HG03196 (cell line): Measurements from ENCODE around the gene TCF20.

Source experiments
- ATAC-seq: cut with Tn5 transposase; IDR thresholded peaks from one replicate; pipeline ENCODE4 v1.9.1; 2021; ENCODE audit not compliant: unreplicated experiment

TCF20 gene

GRCh38 chr22:42282252-42282942 is 11.9 kb upstream of the TCF20 start:
- ATAC-seq, result no peak

GRCh38 chr22:42281706-42282251 is 11.3 kb upstream of the TCF20 start:
- ATAC-seq, result no peak

GRCh38 chr22:42281284-42281683 is 10.8 kb upstream of the TCF20 start:
- ATAC-seq, result no peak

- no peak for ATAC-seq
Observed at GRCh38 chr22:42280836-42281235, 10.4 kb upstream of the TCF20 start.

- no peak for ATAC-seq
Observed at GRCh38 chr22:42280140-42280539, 9.7 kb upstream of the TCF20 start.

GRCh38 chr22:42279425-42280020 is 9.1 kb upstream of the TCF20 start:
- no peak for ATAC-seq

GRCh38 chr22:42277988-42278776 is 7.7 kb upstream of the TCF20 start:
- no peak for ATAC-seq

GRCh38 chr22:42277232-42277753 is 6.8 kb upstream of the TCF20 start:
- no peak for ATAC-seq

- no peak for ATAC-seq
Observed at GRCh38 chr22:42275970-42276369, 5.5 kb upstream of the TCF20 start.

- no peak for ATAC-seq
Observed at GRCh38 chr22:42275176-42275575, 4.7 kb upstream of the TCF20 start.

GRCh38 chr22:42273855-42274451 is 3.5 kb upstream of the TCF20 start:
- no peak for ATAC-seq

GRCh38 chr22:42272431-42272999 is 2.1 kb upstream of the TCF20 start:
- no peak for ATAC-seq

- no peak for ATAC-seq
Observed at GRCh38 chr22:42271906-42272305, 1.5 kb upstream of the TCF20 start.

GRCh38 chr22:42271191-42271813 is 849 bp upstream of the TCF20 start:
- no peak for ATAC-seq

GRCh38 chr22:42270176-42270509 is 310 bp downstream of the TCF20 start:
- peak; percentile 28 for ATAC-seq

- peak; percentile 44 for ATAC-seq
Observed at GRCh38 chr22:42269432-42270175, 849 bp downstream of the TCF20 start.

GRCh38 chr22:42268852-42269410 is 1.5 kb downstream of the TCF20 start:
- ATAC-seq, result no peak

GRCh38 chr22:42265321-42265720 is 5.1 kb downstream of the TCF20 start:
- ATAC-seq, result no peak

GRCh38 chr22:42263944-42264343 is 6.5 kb downstream of the TCF20 start:
- ATAC-seq, result no peak
